Activated CD8-positive, alpha-beta memory T cell treated with anti-CD3 and anti-CD28 coated beads, Interleukin-2, amount 50 U/mL, for 48 hours (primary cell): ENCODE data around the gene PTGER3.

ENCODE experiments used
- DNase-seq: peaks from one replicate; pipeline ENCODE4 v3.0.0-alpha.2; 2020

Gene PTGER3

DNA sequence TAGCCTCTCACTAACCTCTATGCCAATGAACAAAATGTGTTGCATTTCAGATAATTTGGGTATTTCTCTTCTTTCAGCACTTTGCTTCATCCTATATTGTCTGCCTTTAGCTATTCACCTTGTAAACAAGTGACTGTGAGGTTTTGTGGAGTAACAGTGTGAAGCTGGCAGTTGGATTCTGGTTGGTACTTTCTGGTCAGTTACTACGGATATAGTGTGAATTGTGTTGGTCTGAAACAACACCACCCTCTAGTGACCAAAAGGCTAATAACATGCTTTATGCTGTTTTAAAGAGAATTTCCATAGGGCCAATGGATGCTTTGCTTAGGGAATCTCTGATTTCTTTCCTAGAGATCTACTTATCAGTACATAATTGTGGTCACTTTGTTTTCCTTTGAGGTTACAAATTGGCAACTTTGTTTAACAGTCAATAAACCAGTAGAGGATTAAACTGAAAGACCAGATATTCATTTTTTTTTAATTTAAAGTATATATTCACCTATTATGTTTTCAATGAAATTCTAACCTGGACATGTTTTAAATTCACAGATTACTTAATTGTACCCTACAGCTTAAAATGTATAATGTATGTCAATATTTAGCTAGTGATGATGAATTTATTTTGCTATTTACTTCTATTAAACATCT lies 2.5 kb upstream of the PTGER3 start:
- DNase-seq, result no peak

DNA sequence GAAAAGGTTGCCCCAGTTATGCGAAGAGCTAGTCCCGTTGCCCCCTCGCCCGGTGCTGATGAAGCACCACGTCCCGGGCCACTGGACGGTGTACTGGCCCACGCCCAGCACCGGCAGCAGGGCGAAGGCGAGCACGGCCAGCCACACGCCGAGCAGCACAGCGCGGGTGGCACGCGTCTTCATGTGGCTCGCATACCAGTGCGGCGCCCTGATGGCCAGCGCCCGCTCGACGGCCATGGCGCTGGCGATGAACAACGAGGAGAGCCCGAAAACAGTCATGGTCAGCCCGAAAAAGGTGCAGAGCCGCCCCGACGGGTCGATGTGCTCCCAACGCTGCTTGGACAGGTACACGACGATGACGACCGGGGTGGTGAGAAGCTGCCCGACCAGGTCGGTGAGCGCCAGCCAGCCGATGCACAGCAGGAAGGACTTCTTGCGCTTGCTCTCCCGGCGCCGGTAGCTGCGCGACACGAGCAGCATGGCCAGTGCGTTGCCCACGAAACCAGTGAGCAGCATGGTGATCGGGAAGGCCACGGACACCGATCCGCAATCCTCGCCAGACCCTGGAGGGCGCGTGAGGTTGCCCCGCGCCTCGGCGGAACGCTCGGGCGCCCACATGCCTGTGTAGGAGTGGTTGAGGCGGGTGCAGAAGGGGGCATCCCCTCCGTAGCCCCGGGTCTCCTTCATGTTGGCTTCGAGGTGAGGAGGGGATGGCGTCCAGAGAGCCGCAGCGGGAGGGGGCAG lies 553 bp downstream of the PTGER3 start:
- DNase-seq, result peak; percentile 61

DNA sequence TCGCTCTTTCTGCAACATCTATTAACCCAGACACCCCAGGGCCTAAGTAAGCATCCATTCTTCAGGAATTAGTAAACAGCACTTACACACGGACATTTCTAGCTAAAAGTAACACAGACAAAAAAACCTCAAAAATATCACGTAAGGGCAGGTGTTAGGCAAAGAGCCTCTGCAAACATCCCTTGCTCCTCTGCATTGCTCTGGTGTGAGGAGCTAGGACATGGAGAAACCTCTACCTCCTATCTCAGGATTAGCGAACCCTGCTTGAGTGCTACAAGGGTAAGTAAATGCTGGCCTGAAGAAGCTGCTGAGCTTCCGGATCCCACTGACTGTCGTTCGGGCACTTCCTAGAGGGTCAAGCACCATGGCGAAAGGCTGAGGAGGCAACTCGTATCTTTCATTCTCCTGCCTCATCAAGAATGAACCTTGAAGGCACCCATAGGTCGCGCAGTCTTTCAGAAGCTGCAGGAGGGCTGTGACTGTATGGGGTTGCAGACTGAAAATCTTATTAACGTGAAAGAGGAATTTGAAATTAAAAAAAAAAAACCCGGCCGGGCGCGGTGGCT lies 2.1 kb downstream of the PTGER3 start:
- no peak for DNase-seq

DNA sequence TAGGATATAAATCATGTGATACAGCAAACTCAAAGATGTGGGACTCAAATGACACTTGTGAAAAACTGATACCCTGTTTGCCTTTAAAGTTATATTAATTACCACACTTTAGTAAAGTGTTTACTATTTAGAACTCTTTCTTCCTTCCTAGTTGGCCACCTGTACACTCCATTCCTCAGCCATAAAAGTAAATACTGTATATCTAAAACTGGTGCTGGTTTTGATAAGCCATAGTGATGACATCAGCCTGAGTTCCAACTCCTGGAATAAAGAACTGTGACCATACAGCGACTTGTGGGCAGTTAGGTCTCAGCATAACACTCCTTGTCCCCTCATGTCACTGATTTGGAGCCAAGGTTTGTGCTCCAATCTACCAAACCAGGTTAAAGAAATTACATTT lies 2.8 kb downstream of the PTGER3 start:
- no peak for DNase-seq

DNA sequence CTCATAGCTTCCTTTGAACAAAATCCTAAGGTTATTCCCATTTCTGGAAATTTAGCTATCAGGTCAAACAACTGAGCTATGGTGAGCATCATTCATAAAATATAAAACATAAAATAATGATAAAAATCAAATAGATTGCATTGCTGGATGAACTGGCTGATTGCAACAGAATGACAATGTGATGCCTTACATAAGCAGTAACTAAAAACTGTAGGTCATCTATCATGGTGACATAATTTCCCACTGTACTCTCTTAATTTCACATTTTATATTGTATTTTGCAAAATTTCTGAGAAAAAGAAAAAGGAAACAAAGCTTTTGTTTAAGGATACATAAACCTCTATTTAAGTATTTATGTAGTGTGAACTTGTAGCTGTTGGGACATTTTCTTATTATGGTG lies 4.6 kb downstream of the PTGER3 start:
- no peak for DNase-seq

DNA sequence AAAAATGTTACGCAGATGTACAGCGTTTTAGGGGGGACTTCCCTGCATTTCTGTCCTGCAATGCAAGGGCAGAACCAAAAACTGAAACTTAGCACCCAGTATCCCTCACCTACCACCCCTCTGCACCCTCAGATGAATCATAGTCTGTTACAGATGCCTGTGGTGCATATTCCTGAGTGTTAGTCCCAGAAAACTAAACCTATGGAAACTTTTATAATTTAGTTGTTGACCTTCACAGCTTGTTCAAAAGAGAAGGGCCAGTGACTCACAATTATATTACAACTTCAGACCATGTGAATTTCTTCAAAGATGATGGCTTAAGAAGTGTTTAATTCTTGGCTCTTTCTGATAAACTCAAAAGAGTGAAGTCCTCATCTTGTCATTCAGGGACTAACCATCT lies 5.8 kb downstream of the PTGER3 start:
- DNase-seq, result no peak

DNA sequence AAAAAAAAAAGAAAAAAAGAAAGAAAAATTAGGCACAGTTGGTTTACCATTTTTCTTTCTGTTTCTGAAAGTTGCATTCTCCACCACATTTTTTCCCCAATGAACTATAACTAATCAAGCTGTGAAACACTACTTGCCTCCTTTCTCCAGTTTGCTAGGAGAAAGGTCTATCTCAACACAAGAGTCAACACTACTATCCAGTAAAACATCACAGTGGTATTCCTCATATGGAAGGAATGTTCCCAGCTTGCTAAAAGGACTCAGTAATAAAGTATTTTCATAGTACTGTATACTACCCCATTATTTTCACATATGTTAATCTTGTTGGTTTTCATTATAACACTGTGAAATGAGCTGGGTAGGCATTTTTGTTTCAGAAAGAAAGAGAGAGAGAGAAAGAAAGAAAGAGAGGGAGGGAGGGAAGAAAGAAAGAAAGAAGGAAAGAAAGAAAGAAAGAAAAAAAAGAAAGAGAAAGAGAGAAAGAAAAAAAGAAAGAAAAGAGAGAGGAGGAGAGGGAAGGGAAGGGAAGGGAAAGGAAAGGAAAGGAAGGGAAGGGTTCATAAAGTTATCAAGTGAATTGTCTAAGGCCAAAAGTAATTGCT lies 7.9 kb downstream of the PTGER3 start:
- DNase-seq, result no peak

DNA sequence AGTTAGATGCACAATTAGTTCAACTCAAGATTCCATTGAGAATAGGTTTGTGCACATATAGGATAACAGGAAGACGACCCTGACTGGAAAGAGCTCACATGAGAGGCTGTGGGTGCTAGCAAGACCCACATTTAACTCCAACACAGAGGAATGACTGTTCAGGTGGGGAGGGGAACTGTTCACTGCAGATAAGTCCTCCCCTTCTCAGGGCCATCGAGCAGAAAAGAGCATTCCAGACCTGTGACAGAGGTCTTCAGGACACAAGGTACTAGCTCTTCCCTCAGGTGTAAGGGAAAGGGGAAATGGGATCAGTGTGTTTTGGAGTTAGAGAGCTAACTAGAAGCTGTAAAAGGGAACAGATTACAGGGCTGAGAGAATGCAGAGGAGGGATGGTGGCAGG lies 8.7 kb downstream of the PTGER3 start:
- DNase-seq, result no peak

DNA sequence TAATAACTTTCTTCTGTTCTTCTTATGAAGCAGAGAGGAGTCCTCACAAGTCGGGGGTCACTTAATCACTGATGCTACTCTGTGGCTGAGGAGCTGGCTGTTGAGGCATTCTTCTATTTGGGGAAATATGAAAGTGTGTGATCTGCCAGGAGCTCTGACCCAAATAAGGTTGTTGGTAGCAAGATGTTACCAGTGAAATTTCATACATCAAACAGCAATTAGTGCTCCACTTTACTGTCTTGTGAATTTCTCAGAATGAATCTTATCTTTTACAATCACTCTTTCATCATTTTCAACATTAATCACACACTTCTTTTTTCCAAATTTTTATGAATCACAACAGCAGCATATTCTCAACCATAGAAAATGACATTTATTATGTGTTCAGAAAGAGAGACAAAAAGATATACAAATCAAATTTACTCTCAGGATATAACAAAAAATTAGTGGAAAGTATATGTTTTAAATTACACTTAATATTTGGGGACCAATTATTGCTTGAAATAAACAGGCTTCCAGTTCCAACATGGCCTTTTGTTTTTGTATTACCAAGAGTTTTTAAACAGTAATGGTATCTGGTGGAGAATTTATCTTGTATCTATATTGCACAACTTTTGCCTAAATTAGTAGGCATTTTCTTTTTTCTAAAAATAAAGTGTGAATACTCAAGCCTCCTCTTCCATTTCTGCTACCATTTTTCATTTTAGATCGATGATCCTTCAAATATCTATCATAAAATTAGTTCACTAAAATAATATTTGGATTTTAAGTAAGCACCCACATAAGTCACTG lies 9.6 kb downstream of the PTGER3 start:
- DNase-seq, result no peak

DNA sequence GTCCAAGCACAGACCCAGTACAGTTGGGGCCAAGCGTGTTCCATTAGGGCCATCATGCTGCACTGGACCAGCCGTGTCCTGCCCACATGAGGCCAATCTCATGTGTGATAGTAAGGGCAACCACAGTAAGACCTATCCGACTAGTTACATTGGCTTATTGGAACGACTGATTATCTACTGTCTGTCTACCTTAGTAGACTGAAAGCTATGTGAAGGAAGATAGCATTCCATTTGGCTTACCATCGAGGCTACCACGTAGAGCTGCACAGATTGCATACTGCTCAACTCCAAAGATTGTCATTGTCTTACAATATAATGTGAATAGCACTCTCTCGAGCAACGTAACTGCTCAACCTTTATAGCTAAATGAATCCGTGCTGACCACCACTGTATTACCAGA lies 10.6 kb downstream of the PTGER3 start:
- no peak for DNase-seq

DNA sequence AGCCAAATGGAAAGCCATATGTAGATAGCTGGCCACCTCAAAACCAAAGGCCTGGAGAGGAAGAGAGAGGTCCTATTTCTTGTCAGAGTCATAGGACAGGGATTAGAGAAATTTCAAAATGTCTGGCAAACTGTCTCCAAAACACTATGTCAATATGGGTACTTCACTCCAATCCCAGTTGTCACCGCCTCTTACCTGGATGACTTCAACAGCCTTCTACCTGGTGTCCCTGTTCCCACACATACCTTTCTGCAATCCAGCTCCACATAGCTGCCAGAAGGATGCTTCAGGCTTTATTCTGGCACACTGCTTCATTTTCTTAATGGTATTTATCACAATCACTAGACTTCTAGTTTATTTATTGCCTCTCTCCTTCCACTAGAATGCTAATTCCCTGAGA lies 14.5 kb downstream of the PTGER3 start:
- no peak for DNase-seq

DNA sequence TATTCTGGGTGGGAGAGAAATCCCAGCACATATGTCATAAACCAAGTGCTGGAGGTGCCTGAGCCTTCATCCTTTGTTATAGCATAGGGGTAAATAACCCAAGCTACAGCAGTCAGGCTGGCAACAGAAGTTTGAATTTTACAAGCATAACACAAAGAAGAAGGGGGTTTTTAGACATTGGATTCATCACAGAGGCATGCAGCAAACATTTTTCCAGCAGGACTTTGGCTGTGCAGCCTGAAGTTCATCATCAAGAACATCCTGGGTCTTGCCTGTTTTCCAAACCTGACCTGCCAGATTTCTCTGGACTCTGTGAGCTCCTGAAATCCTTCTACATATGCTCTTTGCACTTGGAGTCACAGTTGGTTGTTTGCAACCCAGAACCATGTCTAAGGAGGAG lies 16.2 kb downstream of the PTGER3 start:
- no peak for DNase-seq

DNA sequence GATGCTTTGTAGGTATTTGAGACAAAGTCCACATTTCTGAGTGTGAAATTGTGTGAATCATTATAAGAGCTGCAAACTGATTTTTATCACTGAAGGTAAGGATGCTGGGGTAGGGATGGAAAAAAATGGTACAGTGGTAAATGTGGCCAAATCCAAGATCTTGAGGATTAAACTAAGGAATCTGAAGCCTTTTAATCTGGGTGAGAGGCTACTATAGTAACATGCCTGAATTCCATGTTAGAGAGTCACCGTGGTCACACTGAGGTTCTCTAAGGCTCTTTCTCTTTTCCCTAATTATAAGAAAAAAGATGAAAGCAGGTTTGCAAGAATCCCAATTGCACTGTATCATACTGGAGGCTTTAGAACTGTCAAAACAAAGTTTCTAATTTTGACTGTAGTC lies 17.6 kb downstream of the PTGER3 start:
- no peak for DNase-seq

DNA sequence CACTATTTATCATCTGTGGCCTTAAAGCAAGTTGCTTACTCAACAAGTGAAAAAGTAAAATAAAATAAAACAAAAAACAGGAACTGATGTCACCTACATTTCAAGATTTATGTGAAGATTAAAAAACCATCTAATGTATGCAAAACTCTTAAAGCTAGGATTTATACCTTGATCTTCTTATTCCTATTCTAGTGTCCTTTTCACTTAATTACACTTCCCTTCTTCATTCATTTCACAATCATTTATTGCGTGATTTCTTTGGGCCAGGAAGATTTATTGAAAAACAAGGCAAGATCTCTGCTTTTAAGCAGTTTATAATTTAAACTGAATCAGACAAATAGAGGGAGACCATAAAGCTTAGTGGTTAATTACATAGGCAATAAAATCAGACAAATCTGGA lies 18.6 kb downstream of the PTGER3 start:
- DNase-seq, result no peak

DNA sequence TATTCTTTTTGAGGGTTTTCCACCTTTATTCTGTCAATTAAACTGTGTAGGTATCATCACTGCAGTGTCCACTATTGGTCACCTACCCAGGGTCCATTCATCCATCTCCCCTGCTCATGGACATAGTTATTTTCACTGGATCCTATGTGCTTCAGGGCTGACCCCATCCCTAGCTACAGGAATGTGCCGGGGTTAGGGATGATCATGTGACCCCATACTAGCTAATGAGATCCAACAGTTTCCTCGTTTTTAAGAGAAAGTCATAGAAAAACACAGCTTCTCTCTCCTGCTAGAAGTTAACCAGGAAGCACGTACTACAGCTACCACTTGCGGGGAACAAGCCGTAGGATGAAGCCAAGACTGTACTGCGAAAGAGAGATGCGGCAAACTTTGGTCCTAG lies 19.6 kb downstream of the PTGER3 start:
- DNase-seq, result no peak

DNA sequence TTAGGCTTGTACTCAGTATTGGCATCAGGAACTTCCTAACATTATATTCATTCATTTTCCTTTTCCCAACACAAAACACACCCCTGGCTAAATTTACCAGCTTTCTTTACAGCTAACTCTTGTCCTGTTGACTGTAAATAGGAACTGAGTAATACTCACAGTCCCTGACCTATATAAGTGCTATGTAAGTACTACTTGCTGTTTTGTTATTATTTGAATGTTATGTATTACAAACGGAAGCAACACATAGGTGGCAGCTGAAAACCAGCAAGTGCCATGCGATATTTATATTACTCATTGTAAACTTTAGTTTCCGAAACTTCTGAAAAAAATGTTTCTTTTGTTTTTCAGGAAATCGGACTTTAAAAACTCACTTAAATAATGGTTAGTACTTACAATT lies 21.5 kb downstream of the PTGER3 start:
- no peak for DNase-seq

DNA sequence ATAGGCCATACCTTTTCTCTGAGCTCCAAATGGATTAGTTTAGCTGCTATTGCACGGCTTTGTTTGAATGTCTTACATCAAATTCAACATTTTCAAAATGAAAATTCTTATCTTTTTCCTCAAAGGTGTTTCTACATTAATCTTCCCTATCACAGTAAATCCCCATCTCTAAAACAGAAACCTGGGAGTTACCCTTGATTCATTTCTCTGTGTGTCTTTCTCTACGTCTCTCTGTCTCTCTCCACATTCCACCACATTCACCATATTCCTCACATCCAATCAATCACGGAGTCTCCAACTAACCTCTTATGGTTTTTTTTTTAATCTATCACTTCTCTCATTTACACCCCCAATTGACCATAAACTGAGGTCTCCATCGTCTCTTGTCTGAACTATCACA lies 24.1 kb downstream of the PTGER3 start:
- DNase-seq, result no peak

DNA sequence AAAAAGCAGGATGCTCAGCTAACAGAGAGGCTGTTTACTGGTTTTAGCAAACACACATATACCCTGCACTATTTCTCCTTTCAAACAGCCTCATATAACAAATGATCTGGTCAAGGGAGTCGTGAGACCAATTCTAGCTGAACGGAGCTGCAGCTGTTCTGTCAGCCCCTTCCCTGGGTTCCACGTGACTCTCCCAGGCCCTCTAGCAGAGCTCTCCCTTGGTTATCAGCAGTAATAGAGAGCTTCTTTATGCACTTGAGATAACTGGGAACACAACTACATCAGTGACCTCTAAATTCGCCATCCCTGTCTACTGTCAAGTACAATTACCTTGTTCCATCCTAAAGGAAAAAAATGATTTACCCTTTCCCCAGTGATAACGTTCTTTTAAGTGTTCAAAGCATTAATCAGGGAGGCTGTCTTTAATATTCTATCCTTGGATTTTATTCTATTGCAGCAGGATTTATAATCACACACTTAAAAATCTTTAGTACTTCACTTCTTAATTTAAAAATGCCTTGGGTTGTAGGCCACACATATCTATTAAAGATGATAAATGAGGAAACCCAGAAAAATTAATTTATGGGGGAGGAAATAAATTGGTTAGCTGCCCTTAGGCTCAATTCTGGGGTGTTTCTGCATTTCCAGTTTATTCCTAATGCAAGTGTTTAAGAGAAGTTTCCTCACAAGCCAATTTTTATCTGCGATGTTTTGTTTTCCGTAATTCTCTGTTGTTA lies 28.2 kb downstream of the PTGER3 start:
- DNase-seq, result no peak

DNA sequence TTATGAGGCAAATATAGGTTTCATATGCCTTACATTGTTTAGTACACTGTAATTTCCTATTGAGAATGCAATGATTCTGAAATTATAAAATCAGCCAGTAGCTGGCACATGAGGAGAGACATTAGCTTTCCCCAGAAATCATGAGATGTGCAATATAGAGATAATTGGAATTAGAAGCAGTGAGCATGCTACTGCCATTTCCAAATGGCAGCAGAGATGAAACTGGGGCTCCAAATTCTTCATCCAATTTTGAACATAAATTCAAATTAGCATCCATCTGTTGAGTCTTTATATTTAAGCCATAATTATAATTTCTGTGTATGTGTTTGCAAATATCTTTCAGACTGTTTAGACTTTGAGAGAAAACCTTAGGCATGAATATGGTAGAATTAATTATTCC lies 28.8 kb downstream of the PTGER3 start:
- DNase-seq, result no peak

DNA sequence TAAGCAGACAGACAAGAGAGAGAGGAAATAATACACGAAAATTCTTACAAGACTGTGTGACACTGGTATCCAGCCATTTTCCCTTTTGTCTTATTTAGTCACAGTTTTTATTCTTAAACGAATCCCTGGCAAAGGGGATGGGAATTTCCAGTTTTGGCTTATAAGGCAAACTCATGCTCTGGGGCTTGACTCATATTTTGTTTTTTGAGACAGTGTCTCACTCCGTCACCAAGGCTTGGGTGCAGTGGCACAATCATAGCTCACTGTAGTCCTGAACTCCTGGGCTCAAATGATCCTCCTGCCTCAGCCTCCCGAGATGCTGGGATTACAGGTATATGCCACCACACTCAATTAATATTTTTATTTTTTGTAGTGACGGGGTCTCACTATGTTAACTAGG lies 31.9 kb downstream of the PTGER3 start:
- DNase-seq, result no peak

DNA sequence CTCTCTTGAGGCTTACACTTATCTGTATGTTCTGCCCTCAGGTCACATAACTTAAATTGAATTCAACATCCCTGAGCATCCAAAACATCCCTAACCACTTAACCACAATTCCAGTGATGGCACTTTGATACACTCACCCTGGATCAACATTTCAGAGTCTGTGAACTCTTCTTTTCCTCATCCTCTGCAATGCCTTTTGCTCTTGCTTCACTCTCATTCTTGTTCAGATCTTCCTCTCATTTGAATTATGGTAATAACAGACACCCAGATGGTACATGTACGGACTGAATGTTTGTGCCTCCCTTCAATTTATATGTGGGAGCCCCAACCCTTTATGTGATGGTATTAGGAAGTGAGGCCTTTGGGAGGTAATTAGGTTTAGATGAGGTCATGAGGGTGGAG lies 33.4 kb downstream of the PTGER3 start:
- DNase-seq, result no peak

DNA sequence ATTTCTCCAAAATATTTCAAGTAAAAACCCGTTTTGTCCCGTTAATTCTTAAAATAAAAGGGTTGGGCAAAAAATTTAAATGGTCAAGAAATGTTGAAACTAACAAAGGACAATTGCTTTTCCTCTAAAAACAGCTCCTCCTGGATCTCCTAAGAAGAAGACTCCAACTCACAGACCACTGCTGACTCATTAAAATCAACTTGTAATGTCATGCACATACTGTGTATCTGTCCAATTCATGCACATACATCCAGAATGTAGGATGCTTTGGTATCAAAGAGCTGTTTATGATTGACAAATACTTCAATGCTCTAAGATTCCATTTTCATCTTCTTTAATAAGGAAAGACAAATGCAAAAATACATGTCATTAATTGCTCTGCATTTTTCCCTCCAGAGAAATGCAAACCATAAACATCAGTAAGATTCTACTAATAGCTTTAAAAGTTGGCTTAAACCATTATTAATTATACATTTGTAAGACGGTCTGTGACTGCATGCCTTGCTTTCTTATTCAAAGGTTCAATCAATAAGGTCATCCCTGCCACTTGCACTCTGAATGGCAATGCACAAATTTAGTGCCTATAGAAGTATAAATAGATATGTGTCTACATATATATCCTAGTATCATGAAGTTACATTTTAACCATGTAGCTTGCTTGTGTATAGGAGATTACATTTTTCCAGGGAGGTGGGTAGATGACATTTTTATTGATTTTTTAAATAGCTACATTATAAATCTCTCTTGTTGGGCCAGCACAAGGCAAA lies 44.7 kb downstream of the PTGER3 start:
- DNase-seq, result no peak
